D721Med (cell line): Measurements from ENCODE around the gene ROPN1.
A peak's percentile ranks its signal among the peaks of the same experiment; 100 is the strongest.
"Not testable (repeated sequence)": the region's sequence is repeated elsewhere in the genome, so short reads cannot be mapped to it uniquely, and the experiment has no call there.

Experiments used
- DNase-seq: peaks from one replicate; pipeline ENCODE4 v3.0.0; 2011; ENCODE audit warnings: low spot score; ENCODE audit not compliant: insufficient read length
- FAIRE-seq: peaks from 2 replicates; lab custom pipeline; 2011; peaks lifted over from hg19 to GRCh38; lab: Jason Lieb, UNC
- CTCF ChIP-seq: IDR thresholded peaks from 2 replicates; pipeline ENCODE4 v1.5.1; 2012; ENCODE audit warnings: mild to moderate bottlenecking, control low read depth; ENCODE audit not compliant: insufficient read depth; ENCODE audit errors: missing control alignments

ROPN1 gene

GRCh38 chr3:124033360-124034015 lies 41.6 kb upstream of the ROPN1 start, which contains the start of gene KALRN:
KALRN (plus strand) TSS chr3:124033369.
- no peak for DNase-seq
- FAIRE-seq: no peak
- peak; percentile 13 for TF ChIP-seq CTCF

GRCh38 chr3:124032881-124033359 lies 41.0 kb upstream of the ROPN1 start:
- FAIRE-seq: no peak
- TF ChIP-seq CTCF: peak; percentile 65
- peak; percentile 66 for DNase-seq

- no peak for TF ChIP-seq CTCF
- DNase-seq: no peak
- no peak for FAIRE-seq
Observed at GRCh38 chr3:124032311-124032880, 40.5 kb upstream of the ROPN1 start.

GRCh38 chr3:124026516-124026915 lies 34.6 kb upstream of the ROPN1 start:
- FAIRE-seq (peak; percentile 61), DNase-seq (no peak)
- TF ChIP-seq CTCF: no peak

- DNase-seq, FAIRE-seq: not testable (repeated sequence)
Observed at GRCh38 chr3:124023531-124023930, 31.6 kb upstream of the ROPN1 start.

GRCh38 chr3:124019291-124019690 lies 27.4 kb upstream of the ROPN1 start:
- TF ChIP-seq CTCF: no peak
- FAIRE-seq: no peak
- DNase-seq: no peak

GRCh38 chr3:124017502-124017901 lies 25.6 kb upstream of the ROPN1 start:
- FAIRE-seq: not testable (repeated sequence)

GRCh38 chr3:124016483-124016882 lies 24.6 kb upstream of the ROPN1 start:
- not testable (repeated sequence) for DNase-seq

More at GRCh38 chr3:124017502-124017901, 25.6 kb upstream of the ROPN1 start:
- not testable (repeated sequence) for DNase-seq

More at GRCh38 chr3:124016483-124016882, 24.6 kb upstream of the ROPN1 start:
- TF ChIP-seq CTCF: peak; percentile 51
- not testable (repeated sequence) for FAIRE-seq
